ENCODE measurements around the gene EFNA1.

The EFNA1 gene

GRCh38 chr1:155166051-155166470, 38.4 kb downstream of the EFNA1 start (continued):
- TF ChIP-seq, protein P1, sequence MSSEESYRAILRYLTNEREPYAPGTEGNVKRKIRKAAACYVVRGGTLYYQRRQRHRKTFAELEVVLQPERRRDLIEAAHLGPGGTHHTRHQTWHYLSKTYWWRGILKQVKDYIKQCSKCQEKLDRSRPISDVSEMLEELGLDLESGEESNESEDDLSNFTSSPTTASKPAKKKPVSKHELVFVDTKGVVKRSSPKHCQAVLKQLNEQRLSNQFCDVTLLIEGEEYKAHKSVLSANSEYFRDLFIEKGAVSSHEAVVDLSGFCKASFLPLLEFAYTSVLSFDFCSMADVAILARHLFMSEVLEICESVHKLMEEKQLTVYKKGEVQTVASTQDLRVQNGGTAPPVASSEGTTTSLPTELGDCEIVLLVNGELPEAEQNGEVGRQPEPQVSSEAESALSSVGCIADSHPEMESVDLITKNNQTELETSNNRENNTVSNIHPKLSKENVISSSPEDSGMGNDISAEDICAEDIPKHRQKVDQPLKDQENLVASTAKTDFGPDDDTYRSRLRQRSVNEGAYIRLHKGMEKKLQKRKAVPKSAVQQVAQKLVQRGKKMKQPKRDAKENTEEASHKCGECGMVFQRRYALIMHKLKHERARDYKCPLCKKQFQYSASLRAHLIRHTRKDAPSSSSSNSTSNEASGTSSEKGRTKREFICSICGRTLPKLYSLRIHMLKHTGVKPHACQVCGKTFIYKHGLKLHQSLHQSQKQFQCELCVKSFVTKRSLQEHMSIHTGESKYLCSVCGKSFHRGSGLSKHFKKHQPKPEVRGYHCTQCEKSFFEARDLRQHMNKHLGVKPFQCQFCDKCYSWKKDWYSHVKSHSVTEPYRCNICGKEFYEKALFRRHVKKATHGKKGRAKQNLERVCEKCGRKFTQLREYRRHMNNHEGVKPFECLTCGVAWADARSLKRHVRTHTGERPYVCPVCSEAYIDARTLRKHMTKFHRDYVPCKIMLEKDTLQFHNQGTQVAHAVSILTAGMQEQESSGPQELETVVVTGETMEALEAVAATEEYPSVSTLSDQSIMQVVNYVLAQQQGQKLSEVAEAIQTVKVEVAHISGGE (tag by site-specific recombination; conservative IDR thresholded peaks at IDR 0.05; ENCODE audit: low read depth), result no peak
- no peak for TF ChIP-seq ZNF571 (tag by site-specific recombination; IDR thresholded peaks at IDR 0.05)
- TF ChIP-seq MYNN (tag by site-specific recombination; IDR thresholded peaks at IDR 0.05; ENCODE audit: borderline replicate concordance), result no peak
- TF ChIP-seq ZFHX2 (tag by site-specific recombination; conservative IDR thresholded peaks at IDR 0.05), result no peak
- no peak for TF ChIP-seq ZNF707 (tag by site-specific recombination; IDR thresholded peaks at IDR 0.05)
- TF ChIP-seq ZNF48 (tag by site-specific recombination; IDR thresholded peaks at IDR 0.05), result no peak

DNA sequence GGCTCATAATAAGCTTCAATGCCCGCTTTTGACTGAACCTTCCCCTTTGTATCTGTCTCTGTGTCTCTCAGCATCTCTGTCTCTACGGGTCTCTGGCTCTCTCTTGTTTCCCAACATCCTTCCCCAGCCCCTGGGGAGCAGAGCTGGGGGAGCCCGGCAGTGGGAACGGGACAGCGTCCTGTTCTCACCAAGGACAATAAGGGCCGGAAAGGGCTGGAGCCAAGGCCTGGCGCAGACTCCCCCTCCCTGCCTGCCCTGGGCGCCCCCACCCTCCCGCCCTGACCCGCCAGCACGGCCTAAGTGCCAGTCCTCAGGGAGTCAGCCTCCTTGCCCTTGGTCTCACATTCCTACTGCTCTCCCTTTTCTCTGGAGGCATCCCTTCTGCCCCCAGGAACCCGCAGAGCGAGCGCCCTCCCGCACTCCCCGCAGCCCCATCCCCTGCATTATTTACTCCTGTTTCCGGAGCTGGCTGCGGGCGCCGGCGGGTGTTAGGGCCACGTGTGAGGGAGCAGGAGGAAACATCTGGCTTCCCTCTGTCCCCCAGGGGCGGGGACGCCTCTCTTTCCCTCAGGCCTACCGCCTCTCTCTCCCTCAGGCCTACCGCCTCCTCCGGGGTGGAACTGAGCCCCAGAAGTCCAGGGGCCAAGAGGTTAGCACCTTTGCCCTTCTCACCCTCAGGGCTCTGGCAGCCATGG, 38.9 kb downstream of the EFNA1 start:
- Histone ChIP-seq H3K4me1 (ENCODE audit: control insufficient read depth, insufficient read depth, low read length) (no peaks in the 10 kb centered on the region; the same call in 1 of the 2 replicates), H3K4me3 (ENCODE audit: low read depth, low read length) (no peak overlapping the region), H3K9me3 (ENCODE audit: control insufficient read depth, insufficient read depth, low read depth, low read length) (no peaks in the 10 kb centered on the region), H3K27ac (ENCODE audit: extremely low read depth, low read depth, low read length) (no peak overlapping the region), H3K36me3 (ENCODE audit: control insufficient read depth in 2 of 2, insufficient read depth in 1 of 2, low read length in 2 of 2) (peaks cover 3 to 29% of the 10 kb centered on the region in 2 experiments; a peak in 2 of 3 replicates)
- POLR2A ChIA-PET, result interaction anchor here (0.6 to 1.8 kb wide), 9 partner anchors 7 to 155 kb away, joined by 3 to 17 read pairs (median 7); partner anchors contain the start of gene SLC50A1
- CTCF ChIA-PET, result interaction anchor here (1.4 to 12.2 kb wide), 11 partner anchors 12 to 122 kb away, joined by 4 to 439 read pairs (median 9); no protein-coding TSS in a partner anchor
- TF ChIP-seq SCRT2 (tag by site-specific recombination; IDR thresholded peaks at IDR 0.05), result no peak
- no peak for TF ChIP-seq ZFHX2 (tag by site-specific recombination; conservative IDR thresholded peaks at IDR 0.05)
- no peak for TF ChIP-seq KLF10 (tag by site-specific recombination; IDR thresholded peaks at IDR 0.05)
- TF ChIP-seq ZNF114 (tag by site-specific recombination; IDR thresholded peaks at IDR 0.05), result no peak
- no peak for TF ChIP-seq ZNF585B (tag by site-specific recombination; IDR thresholded peaks at IDR 0.05)
- TF ChIP-seq FEZF1 (tag by site-specific recombination; IDR thresholded peaks at IDR 0.05), result no peak
- TF ChIP-seq KLF8 (tag by site-specific recombination; IDR thresholded peaks at IDR 0.05), result no peak
- no peak for TF ChIP-seq ZNF776 (tag by site-specific recombination; IDR thresholded peaks at IDR 0.05; ENCODE audit: borderline replicate concordance)
- TF ChIP-seq ZNF335 (tag by site-specific recombination; conservative IDR thresholded peaks at IDR 0.05), result no peak
- TF ChIP-seq REST (tag by site-specific recombination; IDR thresholded peaks at IDR 0.05), result no peak
- TF ChIP-seq ZNF514 (tag by site-specific recombination; IDR thresholded peaks at IDR 0.05), result no peak

Data from HEK293 (cell line).